Embryonic facial prominence (tissue), 1 donor: ENCODE measurements around the gene LTBP4.
"Not testable (repeated sequence)": the region's sequence is repeated elsewhere in the genome, so short reads cannot be mapped to it uniquely, and the experiment has no call there.

ENCODE experiments used
- DNase-seq: peaks from one replicate; pipeline ENCODE4 v3.0.0-alpha.2; 2016; ENCODE audit errors: extremely low spot score

The LTBP4 gene

GRCh38 chr19:40611900-40612698, 10.9 kb downstream of the LTBP4 start:
- no peak for DNase-seq

- no peak for DNase-seq
Observed at GRCh38 chr19:40612831-40613689, 11.9 kb downstream of the LTBP4 start.

GRCh38 chr19:40613690-40614621, 12.8 kb downstream of the LTBP4 start:
- no peak for DNase-seq

- no peak for DNase-seq
Observed at GRCh38 chr19:40614622-40615411, 13.6 kb downstream of the LTBP4 start.

- DNase-seq, result no peak
Observed at GRCh38 chr19:40616178-40616577, 15.0 kb downstream of the LTBP4 start.

- DNase-seq, result no peak
Observed at GRCh38 chr19:40616941-40617340, 15.8 kb downstream of the LTBP4 start.

GRCh38 chr19:40617961-40618360, 16.8 kb downstream of the LTBP4 start:
- DNase-seq, result no peak

GRCh38 chr19:40619333-40620160, 18.4 kb downstream of the LTBP4 start:
- DNase-seq, result no peak

- no peak for DNase-seq
Observed at GRCh38 chr19:40620161-40620485, 19.0 kb downstream of the LTBP4 start.

- DNase-seq, result no peak
Observed at GRCh38 chr19:40621283-40621682, 20.1 kb downstream of the LTBP4 start.

- no peak for DNase-seq
Observed at GRCh38 chr19:40621966-40622772, 21.0 kb downstream of the LTBP4 start.

GRCh38 chr19:40622773-40623075, 21.6 kb downstream of the LTBP4 start:
- DNase-seq, result no peak

GRCh38 chr19:40623403-40624251, 22.5 kb downstream of the LTBP4 start:
- DNase-seq, result no peak

- DNase-seq, result not testable (repeated sequence)
Observed at GRCh38 chr19:40624369-40625153, 23.4 kb downstream of the LTBP4 start.

GRCh38 chr19:40625406-40626120, 24.4 kb downstream of the LTBP4 start:
- DNase-seq, result no peak

GRCh38 chr19:40626918-40627317, 25.7 kb downstream of the LTBP4 start:
- DNase-seq, result no peak
